Measurements from ENCODE around the gene MEIOB.

DNA sequence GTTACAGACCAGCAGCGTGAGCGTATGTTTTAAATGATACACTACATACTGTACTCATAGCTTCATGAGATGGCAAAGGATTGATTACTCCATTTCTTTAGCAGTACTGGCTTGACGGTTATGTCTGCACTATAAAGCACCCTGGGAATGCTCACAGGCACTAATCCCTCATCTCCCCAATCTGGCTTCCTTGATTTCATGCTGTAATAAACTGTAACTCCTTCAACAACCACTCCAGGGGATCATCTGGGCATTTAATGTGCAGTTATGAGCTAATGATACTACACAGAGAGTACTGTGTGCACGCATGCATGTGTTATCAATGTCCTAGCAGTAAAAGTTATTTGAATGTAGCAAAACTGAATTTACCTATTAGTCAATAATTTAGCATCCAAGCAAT is 20.2 kb downstream of the MEIOB start:
- TF ChIP-seq, protein P1, sequence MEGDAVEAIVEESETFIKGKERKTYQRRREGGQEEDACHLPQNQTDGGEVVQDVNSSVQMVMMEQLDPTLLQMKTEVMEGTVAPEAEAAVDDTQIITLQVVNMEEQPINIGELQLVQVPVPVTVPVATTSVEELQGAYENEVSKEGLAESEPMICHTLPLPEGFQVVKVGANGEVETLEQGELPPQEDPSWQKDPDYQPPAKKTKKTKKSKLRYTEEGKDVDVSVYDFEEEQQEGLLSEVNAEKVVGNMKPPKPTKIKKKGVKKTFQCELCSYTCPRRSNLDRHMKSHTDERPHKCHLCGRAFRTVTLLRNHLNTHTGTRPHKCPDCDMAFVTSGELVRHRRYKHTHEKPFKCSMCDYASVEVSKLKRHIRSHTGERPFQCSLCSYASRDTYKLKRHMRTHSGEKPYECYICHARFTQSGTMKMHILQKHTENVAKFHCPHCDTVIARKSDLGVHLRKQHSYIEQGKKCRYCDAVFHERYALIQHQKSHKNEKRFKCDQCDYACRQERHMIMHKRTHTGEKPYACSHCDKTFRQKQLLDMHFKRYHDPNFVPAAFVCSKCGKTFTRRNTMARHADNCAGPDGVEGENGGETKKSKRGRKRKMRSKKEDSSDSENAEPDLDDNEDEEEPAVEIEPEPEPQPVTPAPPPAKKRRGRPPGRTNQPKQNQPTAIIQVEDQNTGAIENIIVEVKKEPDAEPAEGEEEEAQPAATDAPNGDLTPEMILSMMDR (conservative IDR thresholded peaks at IDR 0.05; ENCODE audit: low read depth, low read length): no peak
- no peak for TF ChIP-seq EZH2 (IDR thresholded peaks at IDR 0.05; ENCODE audit: borderline replicate concordance, low read depth, low read length, poor library complexity, severe bottlenecking)
